HL-60 (cell line): ENCODE results near the gene SDHA.

Source experiments
- DNase-seq, 2 experiments: peaks; one replicate each; pipeline ENCODE4 v3.0.0-alpha.2; 2010 to 2020; ENCODE audit warnings: low read depth in 1 of 2, low spot score in 1 of 2
- H3K27ac ChIP-seq: fragments of 250-450 bp; sonication (Bioruptor Pico); replicated peaks from 2 replicates; pipeline ENCODE4 v1.5.1; 2020; ENCODE audit warnings: mild to moderate bottlenecking, moderate library complexity
- H3K27me3 ChIP-seq: fragments of 250-450 bp; sonication (Bioruptor Pico); 2 replicates; pipeline ENCODE4 v1.5.1; 2021; ENCODE audit warnings: mild to moderate bottlenecking, moderate library complexity; ENCODE audit not compliant: insufficient read depth, poor library complexity, severe bottlenecking
- H3K4me3 ChIP-seq: replicated peaks from 2 replicates; pipeline ENCODE4 v1.5.1; 2011; ENCODE audit warnings: mild to moderate bottlenecking, control low read depth, low read length; ENCODE audit not compliant: insufficient read depth
- GABPA ChIP-seq: IDR thresholded peaks from 2 replicates; pipeline ENCODE4 v1.6.1; 2012; ENCODE audit warnings: low read depth
- POLR2AphosphoS5 ChIP-seq: IDR thresholded peaks from 2 replicates; pipeline ENCODE4 v1.6.1; 2012; ENCODE audit warnings: low read depth
- SPI1 ChIP-seq: IDR thresholded peaks from 2 replicates; pipeline ENCODE4 v1.6.1; 2012; ENCODE audit warnings: low read depth, mild to moderate bottlenecking, borderline replicate concordance
- TF ChIP-seq, protein P1 (sequence below): IDR thresholded peaks from one replicate; pipeline ENCODE4 v1.5.1; 2011; ENCODE audit warnings: low read length, control low read depth, inconsistent platforms; ENCODE audit not compliant: insufficient read depth
- TF ChIP-seq, protein P2 (sequence below): IDR thresholded peaks from 2 replicates; pipeline ENCODE4 v1.6.1; 2012; ENCODE audit warnings: low read depth; ENCODE audit not compliant: insufficient replicate concordance

SDHA gene

DNA sequence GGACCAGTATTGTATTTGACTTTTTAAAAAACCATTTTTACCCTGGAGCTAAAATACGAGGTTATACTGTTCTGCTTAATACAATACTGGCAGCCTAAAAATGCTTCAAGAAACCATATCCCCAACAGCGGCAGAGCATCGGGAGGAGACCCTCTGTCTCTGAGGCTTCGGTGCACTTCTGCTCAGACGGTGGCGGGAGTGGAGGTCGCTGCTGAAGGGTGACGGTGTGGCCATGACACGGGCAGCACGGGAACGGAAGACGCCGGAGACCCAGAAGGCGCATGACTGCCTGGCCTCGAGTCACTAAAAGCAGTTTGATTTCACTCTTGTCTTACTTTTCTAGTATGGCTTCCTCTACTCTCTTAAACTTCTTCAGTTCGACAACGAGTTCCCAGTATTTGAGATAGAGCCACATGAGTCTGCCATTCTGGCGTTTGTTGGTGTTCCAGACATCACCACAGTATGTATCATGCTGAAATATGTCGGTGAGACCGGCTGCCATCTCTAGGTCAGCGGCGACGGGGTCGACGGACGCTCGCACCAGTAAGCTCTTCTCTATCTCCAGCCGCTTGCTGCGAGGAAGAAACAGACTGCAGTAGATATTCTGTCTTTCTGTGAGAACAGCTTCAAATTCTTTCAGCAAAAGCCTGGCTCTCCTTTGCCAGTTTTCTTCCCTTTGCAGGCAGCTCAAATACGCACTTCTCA lies 13.0 kb upstream of the SDHA start:
- TF ChIP-seq, protein P1, sequence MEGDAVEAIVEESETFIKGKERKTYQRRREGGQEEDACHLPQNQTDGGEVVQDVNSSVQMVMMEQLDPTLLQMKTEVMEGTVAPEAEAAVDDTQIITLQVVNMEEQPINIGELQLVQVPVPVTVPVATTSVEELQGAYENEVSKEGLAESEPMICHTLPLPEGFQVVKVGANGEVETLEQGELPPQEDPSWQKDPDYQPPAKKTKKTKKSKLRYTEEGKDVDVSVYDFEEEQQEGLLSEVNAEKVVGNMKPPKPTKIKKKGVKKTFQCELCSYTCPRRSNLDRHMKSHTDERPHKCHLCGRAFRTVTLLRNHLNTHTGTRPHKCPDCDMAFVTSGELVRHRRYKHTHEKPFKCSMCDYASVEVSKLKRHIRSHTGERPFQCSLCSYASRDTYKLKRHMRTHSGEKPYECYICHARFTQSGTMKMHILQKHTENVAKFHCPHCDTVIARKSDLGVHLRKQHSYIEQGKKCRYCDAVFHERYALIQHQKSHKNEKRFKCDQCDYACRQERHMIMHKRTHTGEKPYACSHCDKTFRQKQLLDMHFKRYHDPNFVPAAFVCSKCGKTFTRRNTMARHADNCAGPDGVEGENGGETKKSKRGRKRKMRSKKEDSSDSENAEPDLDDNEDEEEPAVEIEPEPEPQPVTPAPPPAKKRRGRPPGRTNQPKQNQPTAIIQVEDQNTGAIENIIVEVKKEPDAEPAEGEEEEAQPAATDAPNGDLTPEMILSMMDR, result no peak
- TF ChIP-seq SPI1 (no peak), POLR2AphosphoS5 (no peak), GABPA (no peak)
- TF ChIP-seq, protein P2, sequence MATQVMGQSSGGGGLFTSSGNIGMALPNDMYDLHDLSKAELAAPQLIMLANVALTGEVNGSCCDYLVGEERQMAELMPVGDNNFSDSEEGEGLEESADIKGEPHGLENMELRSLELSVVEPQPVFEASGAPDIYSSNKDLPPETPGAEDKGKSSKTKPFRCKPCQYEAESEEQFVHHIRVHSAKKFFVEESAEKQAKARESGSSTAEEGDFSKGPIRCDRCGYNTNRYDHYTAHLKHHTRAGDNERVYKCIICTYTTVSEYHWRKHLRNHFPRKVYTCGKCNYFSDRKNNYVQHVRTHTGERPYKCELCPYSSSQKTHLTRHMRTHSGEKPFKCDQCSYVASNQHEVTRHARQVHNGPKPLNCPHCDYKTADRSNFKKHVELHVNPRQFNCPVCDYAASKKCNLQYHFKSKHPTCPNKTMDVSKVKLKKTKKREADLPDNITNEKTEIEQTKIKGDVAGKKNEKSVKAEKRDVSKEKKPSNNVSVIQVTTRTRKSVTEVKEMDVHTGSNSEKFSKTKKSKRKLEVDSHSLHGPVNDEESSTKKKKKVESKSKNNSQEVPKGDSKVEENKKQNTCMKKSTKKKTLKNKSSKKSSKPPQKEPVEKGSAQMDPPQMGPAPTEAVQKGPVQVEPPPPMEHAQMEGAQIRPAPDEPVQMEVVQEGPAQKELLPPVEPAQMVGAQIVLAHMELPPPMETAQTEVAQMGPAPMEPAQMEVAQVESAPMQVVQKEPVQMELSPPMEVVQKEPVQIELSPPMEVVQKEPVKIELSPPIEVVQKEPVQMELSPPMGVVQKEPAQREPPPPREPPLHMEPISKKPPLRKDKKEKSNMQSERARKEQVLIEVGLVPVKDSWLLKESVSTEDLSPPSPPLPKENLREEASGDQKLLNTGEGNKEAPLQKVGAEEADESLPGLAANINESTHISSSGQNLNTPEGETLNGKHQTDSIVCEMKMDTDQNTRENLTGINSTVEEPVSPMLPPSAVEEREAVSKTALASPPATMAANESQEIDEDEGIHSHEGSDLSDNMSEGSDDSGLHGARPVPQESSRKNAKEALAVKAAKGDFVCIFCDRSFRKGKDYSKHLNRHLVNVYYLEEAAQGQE, result no peak
- no peak for DNase-seq
- H3K27me3 ChIP-seq, result no peaks in the 10 kb centered on the region
- no peak overlapping the region for H3K4me3 ChIP-seq
- H3K27ac ChIP-seq, result no peak overlapping the region

DNA sequence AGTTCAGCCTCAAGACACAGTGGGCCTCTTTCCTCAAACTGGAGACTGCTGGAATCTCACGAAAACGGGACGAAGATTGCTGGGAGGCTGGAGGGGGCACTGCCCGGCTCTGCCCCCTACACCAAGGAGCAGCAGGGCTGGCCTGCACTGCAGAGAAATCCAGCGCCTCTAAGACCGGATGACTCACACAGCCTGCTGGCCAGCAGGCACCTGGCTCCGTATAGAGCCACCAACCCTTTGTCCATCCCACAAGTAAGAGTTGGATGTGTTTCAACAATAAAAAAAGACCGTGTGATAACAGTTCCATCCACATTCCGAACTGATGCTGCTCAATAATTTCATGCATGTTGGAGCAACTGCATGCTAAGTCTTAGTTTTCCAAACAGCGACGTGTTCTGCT lies 11.7 kb upstream of the SDHA start:
- H3K27ac ChIP-seq, result no peak overlapping the region
- no peak overlapping the region for H3K4me3 ChIP-seq
- no peak for DNase-seq
- no peak for TF ChIP-seq POLR2AphosphoS5
- H3K27me3 ChIP-seq, result no peaks in the 10 kb centered on the region

DNA sequence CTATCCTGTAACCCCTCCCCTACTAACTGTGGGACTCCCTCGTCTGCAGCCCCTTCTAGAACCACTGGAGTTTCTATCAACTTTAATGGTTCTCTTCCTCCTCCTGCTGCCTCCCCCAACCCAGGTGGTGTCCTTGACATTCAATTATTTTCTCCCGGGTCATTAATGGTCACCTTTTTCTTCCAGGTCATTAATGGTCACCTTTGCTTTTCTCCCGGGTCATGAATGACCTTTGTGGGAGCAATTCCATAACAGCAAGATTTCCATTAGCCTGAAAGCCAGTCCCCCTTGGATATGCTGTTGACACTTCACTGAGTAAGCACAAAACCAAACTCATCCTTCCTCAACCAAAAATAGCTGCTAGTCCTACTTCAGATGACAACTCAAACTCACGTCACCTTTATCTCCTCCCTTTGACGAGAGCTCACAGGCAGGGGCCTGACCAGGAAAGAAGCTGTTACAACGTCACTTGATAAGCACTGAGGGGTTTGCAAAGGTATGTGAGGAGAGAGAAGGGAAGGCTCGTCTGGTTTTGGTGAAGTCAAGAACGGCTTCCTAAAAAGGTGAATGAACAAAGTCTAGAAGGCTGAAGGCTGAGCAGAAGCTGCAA lies 11.1 kb upstream of the SDHA start:
- no peak for DNase-seq
- Histone ChIP-seq H3K4me3 (no peak overlapping the region), H3K27me3 (no peaks in the 10 kb centered on the region), H3K27ac (no peak overlapping the region)
- TF ChIP-seq SPI1, result no peak
- TF ChIP-seq, protein P2, result no peak
- TF ChIP-seq POLR2AphosphoS5, result no peak
- TF ChIP-seq GABPA, result no peak
- TF ChIP-seq, protein P1, result no peak

DNA sequence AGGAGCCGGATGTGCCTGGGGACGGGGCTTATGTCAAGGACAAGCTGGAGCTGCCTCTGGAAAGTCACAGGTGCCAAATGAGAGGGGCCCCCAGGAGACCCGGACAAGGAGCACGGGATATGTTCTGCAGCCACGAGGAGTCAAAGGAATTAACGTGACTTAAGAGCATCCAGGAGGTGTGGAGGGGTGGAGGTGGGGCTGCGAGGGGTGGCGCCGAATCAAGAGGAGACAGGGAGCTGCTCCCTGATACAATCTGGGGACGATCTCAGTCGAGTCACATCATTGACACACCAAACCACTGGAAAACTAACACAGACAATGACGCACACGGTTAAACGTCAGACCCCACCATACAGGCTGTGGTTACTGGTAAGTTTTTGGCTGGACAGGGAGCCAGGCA lies 10.5 kb upstream of the SDHA start:
- Histone ChIP-seq H3K4me3 (no peak overlapping the region), H3K27ac (no peak overlapping the region), H3K27me3 (no peaks in the 10 kb centered on the region)
- TF ChIP-seq, protein P1, result no peak
- TF ChIP-seq GABPA (no peak), SPI1 (no peak), POLR2AphosphoS5 (no peak)
- TF ChIP-seq, protein P2, result no peak
- no peak for DNase-seq
